Esophagus muscularis mucosa (tissue), 3 donors: ENCODE data around the gene C19orf33.

Experiments
- POLR2A ChIP-seq: fragments of 450-650 bp; IDR thresholded peaks from one replicate; pipeline ENCODE4 v1.6.1; 2017; ENCODE audit warnings: antibody characterized with exemption, moderate library complexity, mild to moderate bottlenecking, low read depth
- TF ChIP-seq, protein P1 (sequence below), 3 experiments: fragments of 200-600 bp in 2 of 3; fragments of 450-650 bp in 1 of 3; sonication (generic) in 2 of 3; IDR thresholded peaks; one replicate each; pipeline ENCODE4 v1.5.1; 2017 to 2019; ENCODE audit warnings: antibody characterized with exemption in 3 of 3, mild to moderate bottlenecking in 2 of 3, moderate library complexity in 1 of 3

DNA sequence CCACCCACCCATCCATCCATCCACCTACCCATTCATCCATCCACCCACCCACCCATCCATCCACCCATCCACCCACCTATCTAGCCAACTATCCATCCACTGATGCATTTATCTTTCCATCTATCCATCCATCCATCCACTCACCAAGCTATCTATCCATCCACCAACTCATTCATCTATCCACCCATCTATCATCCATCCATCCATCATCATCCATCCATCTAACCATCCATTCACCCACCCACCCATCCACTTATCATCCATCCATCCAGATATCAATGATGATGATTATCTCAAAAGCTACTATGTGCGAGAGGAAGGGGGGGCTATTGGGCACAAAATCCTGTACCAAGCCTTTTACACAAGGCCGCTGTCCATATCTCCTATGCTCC, 6.2 kb downstream of the C19orf33 start:
- TF ChIP-seq POLR2A = no peak
- TF ChIP-seq, protein P1, sequence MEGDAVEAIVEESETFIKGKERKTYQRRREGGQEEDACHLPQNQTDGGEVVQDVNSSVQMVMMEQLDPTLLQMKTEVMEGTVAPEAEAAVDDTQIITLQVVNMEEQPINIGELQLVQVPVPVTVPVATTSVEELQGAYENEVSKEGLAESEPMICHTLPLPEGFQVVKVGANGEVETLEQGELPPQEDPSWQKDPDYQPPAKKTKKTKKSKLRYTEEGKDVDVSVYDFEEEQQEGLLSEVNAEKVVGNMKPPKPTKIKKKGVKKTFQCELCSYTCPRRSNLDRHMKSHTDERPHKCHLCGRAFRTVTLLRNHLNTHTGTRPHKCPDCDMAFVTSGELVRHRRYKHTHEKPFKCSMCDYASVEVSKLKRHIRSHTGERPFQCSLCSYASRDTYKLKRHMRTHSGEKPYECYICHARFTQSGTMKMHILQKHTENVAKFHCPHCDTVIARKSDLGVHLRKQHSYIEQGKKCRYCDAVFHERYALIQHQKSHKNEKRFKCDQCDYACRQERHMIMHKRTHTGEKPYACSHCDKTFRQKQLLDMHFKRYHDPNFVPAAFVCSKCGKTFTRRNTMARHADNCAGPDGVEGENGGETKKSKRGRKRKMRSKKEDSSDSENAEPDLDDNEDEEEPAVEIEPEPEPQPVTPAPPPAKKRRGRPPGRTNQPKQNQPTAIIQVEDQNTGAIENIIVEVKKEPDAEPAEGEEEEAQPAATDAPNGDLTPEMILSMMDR (IDR thresholded peaks at IDR 0.05) = no peak
